NCI-H187 (cell line): ENCODE data around the gene NAA50.

Experiments
- DNase-seq, 2 experiments: peaks; one replicate each; lab custom pipeline; 2025; lab: John Stamatoyannopoulos, UW

Gene NAA50

GRCh38 chr3:113745756-113746547 lies at the start of gene NAA50:
Gene NAA50, minus strand, starts transcription at chr3:113746249. Its CDS starts 300 bp downstream, at chr3:113745949.
- peak; percentile 49 to 76 for DNase-seq

GRCh38 chr3:113795693-113796092 lies 49.6 kb upstream of the NAA50 start:
- DNase-seq: no peak

- no peak for DNase-seq
Observed at GRCh38 chr3:113794526-113794925, 48.5 kb upstream of the NAA50 start.

- no peak for DNase-seq
Observed at GRCh38 chr3:113791381-113791780, 45.3 kb upstream of the NAA50 start.

- no peak for DNase-seq
Observed at GRCh38 chr3:113783980-113784379, 37.9 kb upstream of the NAA50 start.

- no peak for DNase-seq
Observed at GRCh38 chr3:113783463-113783862, 37.4 kb upstream of the NAA50 start.

- no peak for DNase-seq
Observed at GRCh38 chr3:113776564-113776963, 30.5 kb upstream of the NAA50 start.

GRCh38 chr3:113775516-113775915 lies 29.5 kb upstream of the NAA50 start:
- no peak for DNase-seq

GRCh38 chr3:113773381-113773780 lies 27.3 kb upstream of the NAA50 start:
- DNase-seq: no peak

- no peak for DNase-seq
Observed at GRCh38 chr3:113771993-113772392, 25.9 kb upstream of the NAA50 start.

- no peak for DNase-seq
Observed at GRCh38 chr3:113769551-113769950, 23.5 kb upstream of the NAA50 start.

- no peak for DNase-seq
Observed at GRCh38 chr3:113764698-113765097, 18.6 kb upstream of the NAA50 start.

GRCh38 chr3:113758389-113759024 lies 12.5 kb upstream of the NAA50 start:
- no peak for DNase-seq

GRCh38 chr3:113754494-113755159 lies 8.6 kb upstream of the NAA50 start:
- DNase-seq: no peak

GRCh38 chr3:113753376-113753985 lies 7.4 kb upstream of the NAA50 start:
- no peak for DNase-seq

GRCh38 chr3:113751141-113751540 lies 5.1 kb upstream of the NAA50 start:
- no peak for DNase-seq

- no peak for DNase-seq
Observed at GRCh38 chr3:113747283-113748046, 1.4 kb upstream of the NAA50 start.

- peak; percentile 75 to 82 for DNase-seq
Observed at GRCh38 chr3:113746548-113747282, 666 bp upstream of the NAA50 start, which contains the start of gene ATP6V1A. Gene ATP6V1A, plus strand, starts transcription at chr3:113747035. Its CDS starts 31,719 bp downstream, at chr3:113778754.

- DNase-seq: peak; percentile 18 to 45
Observed at GRCh38 chr3:113744941-113745755, 901 bp downstream of the NAA50 start.

GRCh38 chr3:113743006-113743630 lies 2.9 kb downstream of the NAA50 start:
- no peak for DNase-seq
